HG03108 (cell line): ENCODE measurements around the gene PLB1.
A peak's percentile ranks its signal among the peaks of the same experiment; 100 is the strongest.

Experiments used
- ATAC-seq: cut with Tn5 transposase; IDR thresholded peaks from one replicate; pipeline ENCODE4 v1.9.1; 2021; ENCODE audit warnings: moderate library complexity; ENCODE audit not compliant: unreplicated experiment

PLB1 gene

DNA sequence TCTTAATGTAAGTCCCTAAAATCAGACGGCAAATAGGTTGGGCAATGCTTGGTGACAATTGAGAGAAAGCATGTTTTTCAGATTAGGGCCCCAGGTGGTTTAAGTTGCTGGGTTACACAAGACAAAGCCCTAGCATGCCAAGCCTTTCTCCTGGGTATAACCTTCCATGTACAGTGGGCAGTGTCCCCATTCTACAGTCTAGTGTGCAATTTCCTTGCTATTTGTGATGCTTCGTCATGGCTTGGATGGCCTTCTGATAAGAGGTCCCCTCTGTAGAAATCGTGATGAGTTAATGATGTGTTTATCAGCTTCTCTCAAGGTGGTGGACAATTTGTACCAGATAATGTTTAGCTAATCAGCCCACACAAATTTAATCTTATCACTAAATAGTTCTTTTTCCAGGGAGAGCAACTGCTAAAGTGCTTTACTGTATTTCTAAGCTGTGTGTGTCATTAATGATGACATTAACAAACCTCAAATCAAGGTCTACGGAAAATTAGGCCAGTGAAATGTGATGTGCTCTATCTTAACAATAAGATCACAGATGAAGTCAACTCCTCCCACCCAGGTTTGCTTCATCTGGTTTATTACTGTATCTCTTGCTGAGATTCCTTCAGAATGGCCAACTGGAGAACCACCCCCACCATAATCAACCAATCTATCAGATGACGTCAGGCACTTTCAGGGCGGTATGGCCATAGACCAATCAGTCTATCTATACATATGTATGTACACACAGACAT lies 61.7 kb downstream of the PLB1 start:
- no peak for ATAC-seq

- ATAC-seq: no peak
Measured at GRCh38 chr2:28558158-28558820, 62.4 kb downstream of the PLB1 start.

DNA sequence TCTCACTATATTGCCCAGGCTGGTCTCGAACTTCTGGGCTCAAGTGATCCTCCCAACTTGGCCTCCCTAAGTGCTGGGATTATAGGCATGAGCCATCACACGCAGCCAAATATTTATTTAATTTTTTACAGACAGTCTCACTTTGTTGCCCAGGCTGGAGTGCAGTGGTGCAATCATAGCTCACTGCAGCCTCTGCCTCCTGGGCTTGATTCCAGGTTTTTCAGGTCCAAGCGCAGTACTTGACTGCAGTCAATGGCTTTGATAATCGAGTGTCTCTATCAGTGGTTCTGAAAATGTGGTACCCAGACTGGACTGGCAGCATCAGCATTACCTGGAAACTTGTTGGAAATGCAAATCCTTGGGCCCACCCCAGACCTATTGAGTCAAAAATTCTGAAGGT lies 63.1 kb downstream of the PLB1 start:
- ATAC-seq: no peak

DNA sequence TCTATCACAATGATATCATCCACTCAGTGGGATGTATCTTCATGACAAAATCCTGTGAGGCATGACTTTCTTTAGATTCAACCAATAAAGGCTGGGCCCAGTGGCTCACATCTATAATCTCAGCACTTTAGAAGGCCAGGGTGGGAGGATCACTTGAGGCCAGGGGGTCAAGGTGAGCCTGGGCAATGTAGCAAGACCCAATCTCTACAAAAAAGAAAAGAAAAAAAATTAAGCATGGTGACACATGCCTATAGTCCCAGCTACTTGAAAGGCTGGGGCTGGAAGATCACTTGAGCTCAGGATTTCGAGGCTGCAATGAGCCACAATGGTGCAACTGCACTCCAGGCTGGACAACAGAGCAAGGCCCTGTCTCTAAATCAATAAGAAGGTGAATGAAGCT lies 68.0 kb downstream of the PLB1 start:
- ATAC-seq: no peak

- no peak for ATAC-seq
Measured at GRCh38 chr2:28564346-28564745, 68.5 kb downstream of the PLB1 start.

DNA sequence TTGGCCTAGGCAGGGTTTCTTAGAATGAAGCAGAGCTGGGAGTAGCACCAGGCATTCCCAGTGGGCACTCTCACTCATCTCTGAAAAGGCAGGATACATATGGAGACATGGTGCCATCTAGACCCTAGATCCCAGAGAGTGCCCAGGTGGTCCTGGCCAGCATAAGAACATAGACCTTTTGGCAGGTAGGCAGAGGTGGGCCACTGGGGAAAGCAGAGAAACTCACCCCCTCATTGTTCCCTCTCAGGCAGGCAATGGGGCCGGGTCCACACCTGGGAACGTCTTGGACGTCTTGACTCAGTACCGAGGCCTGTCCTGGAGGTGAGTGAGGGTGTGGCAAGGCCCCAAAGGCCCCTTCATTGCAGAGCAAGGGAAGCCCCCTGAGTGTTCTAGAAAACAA lies 69.2 kb downstream of the PLB1 start:
- no peak for ATAC-seq

- ATAC-seq: no peak
Measured at GRCh38 chr2:28565720-28566295, 69.9 kb downstream of the PLB1 start.

GRCh38 chr2:28566521-28567041 lies 70.7 kb downstream of the PLB1 start:
- ATAC-seq: peak; percentile 92

DNA sequence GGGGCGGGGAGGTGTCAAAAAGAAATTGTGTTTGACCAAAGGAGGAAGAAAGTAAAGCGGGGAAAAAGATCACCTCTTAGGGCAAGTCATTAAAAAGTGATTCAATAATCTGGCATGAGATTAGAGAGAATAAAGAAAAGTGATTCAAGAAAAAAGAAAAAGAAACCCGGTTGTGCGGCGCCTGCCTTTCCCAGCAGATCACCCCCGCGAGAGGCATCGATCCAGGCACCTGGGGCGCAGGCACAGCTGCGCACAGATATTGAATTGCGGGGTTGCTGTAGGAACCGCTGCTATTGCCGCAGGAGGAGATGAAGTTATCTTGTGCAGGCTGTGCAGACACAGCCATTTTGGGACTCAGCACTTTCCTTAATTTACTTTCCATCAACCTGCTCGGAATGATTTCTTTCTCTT lies 71.2 kb downstream of the PLB1 start:
- ATAC-seq: no peak

GRCh38 chr2:28568036-28568435 lies 72.2 kb downstream of the PLB1 start:
- ATAC-seq: no peak

DNA sequence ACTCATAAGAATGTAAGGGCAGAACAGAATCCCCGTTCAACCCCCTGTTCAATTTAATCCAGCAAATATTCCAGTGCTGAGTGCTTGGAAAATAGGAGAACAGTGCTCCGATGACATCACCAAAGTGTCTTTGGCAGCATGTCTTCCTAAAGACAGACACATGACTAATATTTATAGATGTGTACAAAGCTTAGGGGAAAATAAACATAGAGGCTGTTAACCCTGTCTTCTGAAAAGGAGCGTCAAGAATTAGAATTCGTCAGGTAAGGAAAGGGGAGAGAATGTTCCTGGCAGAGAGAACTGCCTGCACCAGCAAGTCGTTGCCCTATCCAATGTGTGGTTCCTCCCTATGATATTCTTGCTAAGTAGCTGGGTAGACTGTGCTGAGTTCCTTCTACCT lies 72.7 kb downstream of the PLB1 start:
- ATAC-seq: no peak

- ATAC-seq: no peak
Measured at GRCh38 chr2:28570431-28570830, 74.6 kb downstream of the PLB1 start.

GRCh38 chr2:28576714-28577113 lies 80.9 kb downstream of the PLB1 start:
- ATAC-seq: no peak

- no peak for ATAC-seq
Measured at GRCh38 chr2:28577791-28578680, 82.2 kb downstream of the PLB1 start.

- ATAC-seq: no peak
Measured at GRCh38 chr2:28578774-28579173, 82.9 kb downstream of the PLB1 start.

DNA sequence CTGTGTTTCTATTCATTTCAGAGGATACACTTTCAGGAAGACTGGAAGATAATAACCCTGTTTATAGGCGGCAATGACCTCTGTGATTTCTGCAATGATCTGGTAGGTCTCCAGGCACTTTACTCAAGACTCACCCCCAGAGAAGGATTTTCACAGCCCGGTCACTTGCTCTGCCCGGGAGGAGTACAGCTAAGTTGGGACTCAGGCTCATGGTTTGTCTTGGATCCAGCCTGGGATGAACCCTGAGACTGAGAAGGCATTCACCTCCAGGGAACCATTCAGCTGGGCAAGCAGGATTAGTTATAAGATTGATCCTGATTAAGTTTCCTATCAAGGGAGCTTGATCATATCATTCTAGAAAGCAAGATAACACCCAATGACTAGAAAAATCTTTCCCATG lies 83.7 kb downstream of the PLB1 start:
- ATAC-seq: no peak

DNA sequence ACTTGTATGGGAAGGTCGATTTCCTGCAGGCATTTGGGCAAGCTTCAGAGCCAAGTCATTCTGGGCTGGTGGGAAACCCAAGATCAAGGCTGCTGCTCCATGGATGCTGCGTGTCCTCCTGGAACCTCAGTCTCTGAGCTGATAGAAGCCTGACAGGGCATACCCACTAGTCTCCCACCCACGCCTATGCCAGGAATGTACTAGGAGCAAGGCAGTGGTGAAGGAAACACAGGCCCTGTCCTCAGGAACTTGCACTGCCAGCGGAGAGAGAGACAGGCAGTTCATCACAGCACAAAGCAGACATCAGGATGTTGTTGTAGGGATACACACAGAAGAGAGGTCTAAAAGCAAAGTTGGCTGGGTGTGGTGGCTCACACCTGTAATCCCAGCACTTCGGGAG lies 84.2 kb downstream of the PLB1 start:
- ATAC-seq: no peak

GRCh38 chr2:28581312-28581711 lies 85.5 kb downstream of the PLB1 start:
- ATAC-seq: no peak

DNA sequence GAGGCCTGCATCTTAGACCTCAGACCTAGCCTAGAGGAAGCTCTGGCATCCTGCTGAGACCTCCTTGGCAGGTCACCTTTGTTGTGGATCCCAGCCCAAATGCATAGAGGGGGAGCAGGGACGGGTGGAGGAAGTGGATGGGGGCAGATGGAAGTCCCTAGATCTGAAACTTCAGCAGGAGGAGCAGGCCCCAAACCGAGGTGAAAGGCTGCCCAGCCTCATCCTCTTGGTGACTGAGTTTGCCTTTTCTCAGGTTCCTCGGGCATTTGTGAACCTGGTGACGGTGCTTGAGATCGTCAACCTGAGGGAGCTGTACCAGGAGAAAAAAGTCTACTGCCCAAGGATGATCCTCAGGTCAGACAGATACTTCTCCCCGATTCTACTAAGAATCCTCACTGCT lies 86.3 kb downstream of the PLB1 start:
- no peak for ATAC-seq

DNA sequence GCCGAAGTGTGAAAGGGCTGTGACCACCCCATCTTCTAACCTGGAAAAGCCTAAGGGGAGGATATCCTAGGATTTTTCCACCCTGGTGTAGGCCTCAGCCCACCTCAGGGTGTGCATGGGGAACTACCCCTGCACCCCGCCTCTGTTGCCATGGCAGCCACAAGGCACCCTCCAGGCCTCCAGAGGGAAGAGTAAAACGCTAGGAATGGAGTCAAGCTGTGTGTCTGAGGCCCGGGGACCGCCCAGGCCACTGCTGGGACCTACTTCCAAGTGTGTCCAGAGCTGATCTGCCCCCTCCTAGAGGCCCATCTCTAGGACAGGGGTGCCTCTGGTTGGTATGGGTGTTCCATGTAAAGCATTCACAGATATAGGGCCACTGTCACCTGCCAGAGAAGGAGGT lies 86.7 kb downstream of the PLB1 start:
- ATAC-seq: no peak

GRCh38 chr2:28583899-28584553 lies 88.2 kb downstream of the PLB1 start:
- ATAC-seq: no peak
